HK-2 (cell line): Measurements from ENCODE around the gene ANKRD39.

ENCODE experiments used
- DNase-seq: peaks from one replicate; pipeline ENCODE4 v3.0.0-alpha.2; 2018; ENCODE audit not compliant: unreplicated experiment

Gene ANKRD39

GRCh38 chr2:96853321-96853720 lies 4.5 kb downstream of the ANKRD39 start:
- no peak for DNase-seq

GRCh38 chr2:96852667-96853066 lies 5.1 kb downstream of the ANKRD39 start:
- DNase-seq: no peak

- DNase-seq: no peak
These were observed 9.6 kb downstream of the ANKRD39 start for GRCh38 chr2:96848264-96848663.

GRCh38 chr2:96847586-96847985 lies 10.2 kb downstream of the ANKRD39 start:
- no peak for DNase-seq

GRCh38 chr2:96846825-96847224 lies 11.0 kb downstream of the ANKRD39 start:
- DNase-seq: no peak

- no peak for DNase-seq
These were observed 13.4 kb downstream of the ANKRD39 start for GRCh38 chr2:96844405-96844808.

GRCh38 chr2:96843538-96844268 lies 14.1 kb downstream of the ANKRD39 start, which contains the start of gene ANKRD23:
Gene ANKRD23 (minus strand): TSS chr2:96844021. CDS start chr2:96843992, 29 bp downstream.
- DNase-seq: no peak

GRCh38 chr2:96842600-96842999 lies 15.2 kb downstream of the ANKRD39 start:
- DNase-seq: no peak

GRCh38 chr2:96841701-96842495 lies 15.9 kb downstream of the ANKRD39 start:
- DNase-seq: no peak

- no peak for DNase-seq
These were observed 17.7 kb downstream of the ANKRD39 start for GRCh38 chr2:96839875-96840850.

- DNase-seq: no peak
These were observed 18.4 kb downstream of the ANKRD39 start for GRCh38 chr2:96839293-96839874.

GRCh38 chr2:96838345-96839292 lies 19.2 kb downstream of the ANKRD39 start:
- DNase-seq: no peak

GRCh38 chr2:96837575-96837974 lies 20.2 kb downstream of the ANKRD39 start:
- no peak for DNase-seq

GRCh38 chr2:96835830-96836229 lies 22.0 kb downstream of the ANKRD39 start:
- no peak for DNase-seq

- DNase-seq: no peak
These were observed 24.9 kb downstream of the ANKRD39 start for GRCh38 chr2:96832754-96833507.

- no peak for DNase-seq
These were observed 25.4 kb downstream of the ANKRD39 start for GRCh38 chr2:96832408-96832753.

- no peak for DNase-seq
These were observed 26.1 kb downstream of the ANKRD39 start for GRCh38 chr2:96831679-96832078.

- DNase-seq: no peak
These were observed 27.7 kb downstream of the ANKRD39 start for GRCh38 chr2:96830044-96830562.

- DNase-seq: no peak
These were observed 28.9 kb downstream of the ANKRD39 start for GRCh38 chr2:96828874-96829273.
